Effector memory CD4-positive, alpha-beta T cell (primary cell): ENCODE results near the gene ALDH2.
"Not testable (repeated sequence)": the region's sequence is repeated elsewhere in the genome, so short reads cannot be mapped to it uniquely, and the experiment has no call there.

Experiments
- DNase-seq, 3 donors: peaks; one replicate each; pipeline ENCODE4 v3.0.0-alpha.2; 2020
- H3K27ac ChIP-seq: 2 replicates; pipeline ENCODE4 v1.7.0; 2013; ENCODE audit warnings: mild to moderate bottlenecking, low read length, moderate library complexity; ENCODE audit not compliant: insufficient read depth, poor library complexity, severe bottlenecking
- H3K27me3 ChIP-seq: replicated peaks from 2 replicates; pipeline ENCODE4 v1.7.0; 2013; ENCODE audit warnings: mild to moderate bottlenecking, low read length; ENCODE audit not compliant: insufficient read depth, control insufficient read depth, poor library complexity, severe bottlenecking
- H3K36me3 ChIP-seq: 2 replicates; pipeline ENCODE4 v1.7.0; 2013; ENCODE audit warnings: mild to moderate bottlenecking, low read length, moderate library complexity; ENCODE audit not compliant: control insufficient read depth, insufficient read depth
- H3K4me1 ChIP-seq: 2 replicates; pipeline ENCODE4 v1.7.0; 2013; ENCODE audit warnings: low read length, mild to moderate bottlenecking; ENCODE audit not compliant: control insufficient read depth, insufficient read depth, poor library complexity, severe bottlenecking
- H3K4me3 ChIP-seq: 2 replicates; pipeline ENCODE4 v1.7.0; 2013; ENCODE audit warnings: low read length, low read depth, mild to moderate bottlenecking; ENCODE audit not compliant: insufficient read depth, poor library complexity, severe bottlenecking
- H3K9me3 ChIP-seq: 2 replicates; pipeline ENCODE4 v1.7.0; 2013; ENCODE audit warnings: mild to moderate bottlenecking, low read length, moderate library complexity; ENCODE audit not compliant: control insufficient read depth

Gene ALDH2

DNA sequence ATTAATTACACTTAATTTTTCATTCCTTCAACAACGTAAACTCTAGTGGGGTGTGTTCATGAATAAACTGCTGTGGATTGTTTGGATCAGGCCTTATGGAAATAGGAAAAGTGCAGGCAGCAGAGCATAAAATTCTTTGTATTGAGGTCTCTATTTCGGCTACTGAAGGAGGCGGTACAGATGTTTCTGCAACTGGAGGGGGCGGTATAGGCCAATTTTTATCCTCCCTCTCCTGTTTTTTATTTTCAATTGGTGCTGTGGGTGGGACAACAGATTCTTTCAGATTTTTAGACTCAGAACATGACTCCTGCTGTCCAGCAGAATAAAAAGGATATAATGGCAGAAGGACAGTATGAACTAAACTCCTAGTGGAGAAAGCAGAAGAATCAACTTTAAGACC lies 57.6 kb downstream of the ALDH2 start:
- not testable (repeated sequence) for H3K27me3 ChIP-seq, H3K4me1 ChIP-seq, DNase-seq, H3K4me3 ChIP-seq, H3K36me3 ChIP-seq, H3K27ac ChIP-seq, H3K9me3 ChIP-seq

- Histone ChIP-seq H3K27ac (no peak overlapping the region), H3K9me3 (no peaks in the 10 kb centered on the region), H3K36me3 (no peaks in the 10 kb centered on the region), H3K4me3 (no peak overlapping the region), H3K4me1 (no peaks in the 10 kb centered on the region), H3K27me3 (no peaks in the 10 kb centered on the region)
- no peak for DNase-seq
These were observed 58.8 kb downstream of the ALDH2 start for GRCh38 chr12:111825509-111825908.

- no peak for DNase-seq
- H3K27me3 ChIP-seq: no peaks in the 10 kb centered on the region
- H3K36me3 ChIP-seq: no peaks in the 10 kb centered on the region
- no peaks in the 10 kb centered on the region for H3K4me1 ChIP-seq
- no peak overlapping the region for H3K27ac ChIP-seq
- H3K9me3 ChIP-seq: no peaks in the 10 kb centered on the region
- H3K4me3 ChIP-seq: no peak overlapping the region
These were observed 59.6 kb downstream of the ALDH2 start for GRCh38 chr12:111826316-111826715.

DNA sequence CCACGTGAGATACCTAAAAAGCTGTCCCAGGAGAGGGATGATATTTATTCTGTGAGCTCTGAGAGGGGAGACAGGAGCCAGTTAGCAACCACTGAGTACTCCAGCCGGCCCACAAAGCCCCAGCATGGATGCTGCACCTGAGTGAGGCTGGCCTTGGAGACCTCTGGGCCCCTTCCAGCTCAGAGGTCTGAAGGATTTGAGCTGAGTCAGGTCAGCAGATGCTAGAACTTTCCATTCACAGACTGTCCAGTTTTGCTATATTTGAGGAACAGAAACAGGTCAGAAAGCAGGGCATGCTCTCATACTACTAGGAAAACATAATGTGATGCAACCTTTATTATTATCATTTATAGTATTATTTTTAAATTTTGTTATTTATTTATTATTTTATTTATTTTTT lies 60.3 kb downstream of the ALDH2 start:
- no peak overlapping the region for H3K4me3 ChIP-seq
- H3K27me3 ChIP-seq: no peaks in the 10 kb centered on the region
- H3K9me3 ChIP-seq: no peaks in the 10 kb centered on the region
- H3K4me1 ChIP-seq: no peaks in the 10 kb centered on the region
- H3K36me3 ChIP-seq: no peaks in the 10 kb centered on the region
- no peak overlapping the region for H3K27ac ChIP-seq
- DNase-seq: no peak

- no peaks in the 10 kb centered on the region for H3K36me3 ChIP-seq
- H3K9me3 ChIP-seq: no peaks in the 10 kb centered on the region
- H3K4me3 ChIP-seq: no peak overlapping the region
- no peaks in the 10 kb centered on the region for H3K27me3 ChIP-seq
- H3K4me1 ChIP-seq: no peaks in the 10 kb centered on the region
- no peak overlapping the region for H3K27ac ChIP-seq
- no peak for DNase-seq
These were observed 61.2 kb downstream of the ALDH2 start for GRCh38 chr12:111827907-111828306.

DNA sequence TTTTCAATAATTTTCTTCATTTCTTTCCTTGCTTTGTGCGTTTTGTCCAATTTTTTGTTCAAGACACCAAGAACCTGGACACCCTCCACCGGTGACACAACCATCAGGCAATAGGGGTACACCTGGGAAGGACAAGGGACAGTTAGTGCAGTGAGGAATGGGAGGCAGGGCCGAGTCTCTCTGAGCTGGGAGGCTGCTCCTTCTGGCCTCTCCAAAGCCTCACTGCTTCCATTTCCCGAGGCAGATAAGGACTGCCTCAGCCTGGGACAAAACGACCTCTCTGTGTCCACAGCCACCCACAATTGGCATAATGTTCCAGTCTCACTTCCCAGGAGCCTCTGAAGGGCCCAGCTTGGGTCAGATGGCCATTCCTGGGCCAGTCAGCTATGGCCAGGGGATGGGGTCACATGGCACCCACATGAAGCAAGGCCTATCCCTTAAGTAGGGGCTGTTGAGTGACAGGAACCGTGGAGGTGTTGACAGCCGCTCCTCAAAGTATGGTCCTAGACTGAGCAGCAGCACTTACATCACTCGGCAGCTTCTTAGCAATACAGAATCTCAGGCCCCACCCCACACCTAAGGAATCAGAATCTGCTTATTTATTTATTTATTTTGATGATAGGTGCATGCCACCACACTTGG lies 61.7 kb downstream of the ALDH2 start:
- Histone ChIP-seq H3K4me3 (no peak overlapping the region), H3K36me3 (no peaks in the 10 kb centered on the region), H3K27me3 (no peaks in the 10 kb centered on the region), H3K9me3 (no peaks in the 10 kb centered on the region), H3K4me1 (no peaks in the 10 kb centered on the region), H3K27ac (no peak overlapping the region)
- no peak for DNase-seq

DNA sequence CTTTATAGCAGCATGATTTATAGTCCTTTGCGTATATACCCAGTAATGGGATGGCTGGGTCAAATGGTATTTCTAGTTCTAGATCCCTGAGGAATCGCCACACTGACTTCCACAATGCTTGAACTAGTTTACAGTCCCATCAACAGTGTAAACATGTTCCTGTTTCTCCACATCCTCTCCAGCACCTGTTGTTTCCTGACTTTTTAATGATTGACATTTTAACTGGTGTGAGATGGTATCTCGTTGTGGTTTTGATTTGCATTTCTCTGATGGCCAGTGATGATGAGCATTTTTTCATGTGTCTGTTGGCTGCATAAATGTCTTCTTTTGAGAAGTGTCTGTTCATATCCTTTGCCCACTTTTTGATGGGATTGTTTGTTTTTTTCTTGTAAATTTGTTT lies 62.9 kb downstream of the ALDH2 start:
- H3K4me1 ChIP-seq, H3K9me3 ChIP-seq, DNase-seq, H3K27ac ChIP-seq, H3K4me3 ChIP-seq, H3K36me3 ChIP-seq, H3K27me3 ChIP-seq: not testable (repeated sequence)

- not testable (repeated sequence) for H3K36me3 ChIP-seq, DNase-seq, H3K4me1 ChIP-seq, H3K27me3 ChIP-seq, H3K4me3 ChIP-seq, H3K27ac ChIP-seq, H3K9me3 ChIP-seq
These were observed 68.1 kb downstream of the ALDH2 start for GRCh38 chr12:111834740-111835386.

DNA sequence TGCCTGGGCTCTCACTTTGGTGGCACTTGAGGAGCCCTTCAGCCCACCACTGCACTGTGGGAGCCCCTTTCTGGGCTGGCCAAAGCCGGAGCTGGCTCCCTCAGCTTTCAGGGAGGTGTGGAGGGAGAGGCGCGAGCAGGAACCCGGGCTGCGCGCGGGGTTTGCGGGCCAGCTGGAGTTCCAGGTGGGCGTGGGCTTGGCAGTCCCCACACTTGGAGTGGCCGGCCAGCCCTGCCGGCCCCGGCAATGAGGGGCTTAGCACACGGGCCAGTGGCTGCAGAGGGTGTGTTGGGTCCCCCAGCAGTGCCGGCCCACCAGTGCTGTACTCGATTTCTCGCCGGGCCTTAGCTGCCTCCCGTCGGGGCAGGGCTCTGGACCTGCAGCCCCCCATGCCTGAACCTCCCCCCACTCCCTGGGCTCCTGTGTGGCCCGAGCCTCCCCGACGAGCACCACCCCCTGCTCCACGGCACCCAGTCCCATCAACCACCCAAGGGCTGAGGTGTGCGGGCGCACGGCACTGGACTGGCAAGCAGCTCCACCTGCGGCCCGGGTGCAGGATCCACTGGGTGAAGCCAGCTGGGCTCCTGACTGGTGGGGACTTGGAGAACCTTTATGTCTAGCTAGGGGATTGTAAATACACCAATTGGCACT lies 68.9 kb downstream of the ALDH2 start:
- not testable (repeated sequence) for H3K36me3 ChIP-seq, H3K4me3 ChIP-seq, H3K27me3 ChIP-seq, H3K27ac ChIP-seq, DNase-seq, H3K4me1 ChIP-seq, H3K9me3 ChIP-seq

DNA sequence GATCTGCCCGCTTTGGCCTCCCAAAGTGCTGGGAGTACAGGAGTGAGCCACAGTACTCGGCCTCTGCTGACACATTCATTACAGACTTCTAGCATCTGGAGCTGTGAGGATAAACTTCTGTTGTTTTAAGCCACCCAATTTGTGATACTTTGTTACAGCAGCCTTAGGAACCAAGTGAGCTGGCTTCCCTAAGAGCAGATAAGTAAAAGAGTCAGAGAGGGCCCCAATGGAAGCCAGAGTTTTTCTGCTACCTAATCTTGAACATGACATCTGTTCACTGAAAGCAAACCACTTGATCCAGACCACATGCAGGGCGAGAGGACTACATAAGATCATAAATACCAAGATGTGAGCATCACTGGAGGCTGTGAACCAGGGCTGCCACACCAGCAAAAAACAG lies 71.6 kb downstream of the ALDH2 start:
- Histone ChIP-seq H3K36me3 (no peaks in the 10 kb centered on the region), H3K4me1 (peaks cover 20% of the 10 kb centered on the region), H3K27me3 (no peaks in the 10 kb centered on the region), H3K27ac (no peak overlapping the region), H3K4me3 (no peak overlapping the region), H3K9me3 (no peaks in the 10 kb centered on the region)
- DNase-seq: no peak
